Measurements from ENCODE around the gene UNC45B.
"Not testable (repeated sequence)": the region's sequence is repeated elsewhere in the genome, so short reads cannot be mapped to it uniquely, and the experiment has no call there.

The UNC45B gene

GRCh38 chr17:35192708-35193107 is 45.1 kb downstream of the UNC45B start:
- in situ Hi-C loops (cut with MboI; ENCODE audit: low pct_unique_long_range_greater_than_20kb, low sequenced_read_pairs): no loop called here
- no peak for DNase-seq

DNA sequence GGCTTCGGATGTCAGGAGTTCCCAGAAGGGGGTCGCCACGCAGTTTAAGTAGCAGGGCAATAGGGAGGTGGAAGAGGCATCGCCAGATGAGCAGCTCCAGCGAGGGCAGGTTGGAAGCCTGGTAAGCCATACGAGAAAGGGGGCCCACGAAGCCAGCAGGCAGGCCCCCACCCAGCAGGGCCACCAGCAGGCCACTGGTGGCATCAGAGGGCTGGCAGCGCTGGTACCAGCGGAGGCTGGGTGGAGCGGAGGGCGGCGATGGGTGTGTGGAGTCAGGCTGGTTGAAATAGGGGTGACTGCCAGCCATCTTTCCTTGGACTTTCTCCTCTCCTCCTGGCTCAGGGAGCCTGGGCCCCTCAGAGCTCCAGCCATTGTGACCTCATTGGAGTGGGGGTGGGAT is 46.4 kb downstream of the UNC45B start, which contains the start of gene SLC35G3:
Gene SLC35G3 (minus strand): TSS at position 393 of the 400 bp plus-strand sequence. CDS start 86 bp downstream, at position 307.
- in situ Hi-C loops (cut with MboI; ENCODE audit: low pct_unique_long_range_greater_than_20kb, low sequenced_read_pairs); DNase-seq: not testable (repeated sequence)

GRCh38 chr17:35195062-35195461 is 47.4 kb downstream of the UNC45B start:
- in situ Hi-C loops (cut with MboI; ENCODE audit: low pct_unique_long_range_greater_than_20kb, low sequenced_read_pairs): not testable (repeated sequence)

DNA sequence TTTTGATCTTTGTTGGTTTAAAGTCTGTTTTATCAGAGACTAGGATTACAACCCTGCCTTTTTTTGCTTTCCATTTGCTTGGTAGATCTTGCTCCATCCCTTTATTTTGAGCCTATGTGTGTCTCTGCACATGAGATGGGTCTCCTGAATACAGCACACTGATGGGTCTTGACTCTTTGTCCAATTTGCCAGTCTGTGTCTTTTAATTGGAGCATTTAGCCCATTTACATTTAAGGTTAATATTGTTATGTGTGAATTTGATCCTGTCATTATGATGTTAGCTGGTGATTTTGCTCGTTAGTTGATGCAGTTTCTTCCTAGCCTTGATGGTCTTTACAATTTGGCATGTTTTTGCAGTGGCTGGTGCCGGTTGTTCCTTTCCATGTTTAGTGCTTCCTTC is 55.0 kb downstream of the UNC45B start:
- DNase-seq; in situ Hi-C loops (cut with MboI; ENCODE audit: low pct_unique_long_range_greater_than_20kb, low sequenced_read_pairs): not testable (repeated sequence)

More at GRCh38 chr17:35195062-35195461, 47.4 kb downstream of the UNC45B start:
- DNase-seq: not testable (repeated sequence)

DNA sequence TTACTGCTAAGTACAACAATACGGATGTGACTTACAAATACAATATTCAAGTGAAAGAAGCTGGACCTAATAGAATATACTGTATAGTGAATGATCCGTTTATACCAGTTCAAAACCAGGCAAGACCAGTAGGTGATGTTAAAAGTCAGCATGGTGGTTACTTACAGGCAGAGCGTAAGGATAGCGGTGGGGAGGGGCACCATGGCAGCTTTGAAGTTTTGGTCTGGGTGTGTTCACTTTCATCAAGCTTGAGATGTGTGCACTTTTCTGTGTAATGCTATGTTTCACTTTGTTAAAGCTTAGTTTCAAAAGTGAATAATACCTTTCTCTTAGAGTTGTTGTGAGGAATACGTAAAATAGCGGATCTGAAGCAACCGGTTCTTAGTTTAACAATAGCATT is 63.1 kb downstream of the UNC45B start:
- no peak for DNase-seq

GRCh38 chr17:35212668-35213067 is 65.1 kb downstream of the UNC45B start:
- in situ Hi-C loops (cut with MboI; ENCODE audit: low pct_unique_long_range_greater_than_20kb, low sequenced_read_pairs): no loop called here
- no peak for DNase-seq

More for the DNA sequence above, 63.1 kb downstream of the UNC45B start:
- in situ Hi-C loops (cut with MboI; ENCODE audit: low pct_unique_long_range_greater_than_20kb, low sequenced_read_pairs): no loop called here

GRCh38 chr17:35213412-35213940 is 65.9 kb downstream of the UNC45B start:
- in situ Hi-C loops (cut with MboI; ENCODE audit: low pct_unique_long_range_greater_than_20kb, low sequenced_read_pairs): no loop called here
- no peak for DNase-seq

DNA sequence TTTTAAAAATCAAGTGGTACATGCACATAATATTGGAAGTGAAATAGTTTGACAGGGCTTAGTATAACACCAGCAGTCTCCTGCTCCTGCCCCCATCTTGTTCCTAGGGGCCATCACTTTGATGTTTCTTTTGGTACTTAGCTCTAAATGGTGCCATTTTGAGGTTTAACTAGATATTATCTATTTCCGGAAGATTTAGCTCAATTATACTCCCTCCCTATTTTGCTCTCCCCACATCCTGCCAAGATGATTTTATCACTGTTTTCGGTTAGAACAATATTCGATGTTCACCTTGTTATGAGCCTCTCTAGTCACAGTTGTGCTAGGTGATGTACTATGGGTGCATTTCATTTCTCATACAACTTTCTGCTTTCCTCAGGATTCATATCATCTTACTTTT is 66.6 kb downstream of the UNC45B start:
- DNase-seq: peak; percentile 71
- in situ Hi-C loops (cut with MboI; ENCODE audit: low pct_unique_long_range_greater_than_20kb, low sequenced_read_pairs): no loop called here

- in situ Hi-C loops (cut with MboI; ENCODE audit: low pct_unique_long_range_greater_than_20kb, low sequenced_read_pairs): no loop called here
- DNase-seq: no peak
These were observed 67.1 kb downstream of the UNC45B start for GRCh38 chr17:35214631-35215273.

DNA sequence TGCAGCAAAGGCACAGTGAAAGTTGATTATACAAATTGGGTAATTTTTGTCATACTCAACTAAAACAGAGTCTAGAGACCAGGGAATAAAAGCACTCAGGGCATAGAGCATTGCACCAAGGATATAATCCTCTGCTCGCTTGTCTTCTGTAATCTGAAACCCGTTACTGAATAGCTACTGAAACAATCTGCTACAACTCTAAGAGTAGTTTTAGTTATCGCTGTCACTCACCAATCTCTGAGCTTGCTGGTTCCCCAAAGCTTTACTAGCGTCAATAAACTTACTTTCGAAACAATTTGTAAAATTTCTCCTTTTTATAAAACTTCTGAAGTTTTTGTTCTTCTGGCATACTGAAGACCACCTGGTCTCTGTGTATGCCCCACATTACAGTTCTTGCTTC is 69.5 kb downstream of the UNC45B start:
- no peak for DNase-seq
- in situ Hi-C loops (cut with MboI; ENCODE audit: low pct_unique_long_range_greater_than_20kb, low sequenced_read_pairs): no loop called here

DNA sequence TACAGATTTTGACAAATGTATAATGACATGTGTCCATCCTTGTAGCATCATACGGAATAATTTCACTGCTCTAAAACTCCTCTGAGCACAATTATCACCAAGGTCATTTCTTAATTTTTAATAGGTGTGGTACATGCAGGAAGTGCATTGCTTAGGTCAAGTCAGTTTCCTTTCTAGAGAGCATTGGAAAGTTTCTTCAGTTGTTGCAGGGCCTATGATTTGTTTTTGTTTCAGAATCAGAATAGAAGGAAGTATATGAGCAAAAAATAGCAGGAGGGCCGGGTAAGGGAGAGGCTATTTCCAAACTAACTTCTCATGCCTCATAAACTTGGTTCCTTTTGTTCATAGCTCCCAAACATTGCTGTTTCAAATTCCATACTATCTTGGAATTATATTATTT is 71.3 kb downstream of the UNC45B start:
- in situ Hi-C loops (cut with MboI; ENCODE audit: low pct_unique_long_range_greater_than_20kb, low sequenced_read_pairs): no loop called here
- DNase-seq: no peak

- no peak for DNase-seq
- in situ Hi-C loops (cut with MboI; ENCODE audit: low pct_unique_long_range_greater_than_20kb, low sequenced_read_pairs): no loop called here
These were observed 74.8 kb downstream of the UNC45B start for GRCh38 chr17:35222452-35222851.

- DNase-seq: no peak
- in situ Hi-C loops (cut with MboI; ENCODE audit: low pct_unique_long_range_greater_than_20kb, low sequenced_read_pairs): no loop called here
These were observed 76.8 kb downstream of the UNC45B start for GRCh38 chr17:35224436-35224835.

GRCh38 chr17:35227546-35227945 is 79.9 kb downstream of the UNC45B start:
- in situ Hi-C loops (cut with MboI; ENCODE audit: low pct_unique_long_range_greater_than_20kb, low sequenced_read_pairs): loop anchor here (25.0 kb wide), 1 partner anchor 110 kb away; no protein-coding TSS in a partner anchor
- no peak for DNase-seq

DNA sequence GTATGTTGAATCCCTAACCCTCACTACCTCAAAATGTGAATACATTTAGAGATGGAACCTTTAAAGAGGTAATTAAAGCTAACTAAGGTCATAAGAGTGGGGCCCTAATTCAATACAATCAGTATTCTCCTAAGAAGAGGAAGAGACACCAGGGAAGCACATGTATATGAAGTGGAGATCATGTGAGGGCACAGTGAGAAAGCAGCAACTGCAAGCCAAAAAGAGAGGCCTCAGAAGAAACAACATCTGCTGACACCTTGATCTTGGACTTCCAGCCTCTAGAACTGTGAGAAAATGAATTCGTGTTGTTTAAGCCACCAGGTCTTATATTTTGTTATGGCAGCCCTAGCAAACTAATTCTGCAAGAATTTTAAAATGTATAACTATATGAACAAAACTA is 82.0 kb downstream of the UNC45B start:
- in situ Hi-C loops (cut with MboI; ENCODE audit: low pct_unique_long_range_greater_than_20kb, low sequenced_read_pairs): loop anchor here (25.0 kb wide), 1 partner anchor 108 kb away; no protein-coding TSS in a partner anchor

DNA sequence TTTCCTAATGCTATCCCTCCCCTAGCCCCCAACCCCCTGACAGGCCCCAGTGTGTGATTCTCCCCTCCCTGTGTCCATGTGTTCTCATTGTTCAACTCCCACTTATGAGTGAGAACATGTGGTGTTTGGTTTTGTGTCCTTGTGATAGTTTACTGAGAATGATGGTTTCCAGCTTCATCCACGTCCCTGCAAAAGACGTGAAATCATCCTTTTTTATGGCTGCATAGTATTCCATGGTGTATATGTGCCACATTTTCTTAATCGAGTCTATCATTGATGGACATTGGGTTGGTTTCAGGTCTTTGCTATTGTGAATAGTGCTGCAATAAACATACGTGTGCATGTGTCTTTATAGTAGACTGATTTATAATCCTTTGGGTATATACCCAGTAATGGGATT is 86.7 kb downstream of the UNC45B start:
- DNase-seq: not testable (repeated sequence)
- in situ Hi-C loops (cut with MboI; ENCODE audit: low pct_unique_long_range_greater_than_20kb, low sequenced_read_pairs): loop anchor here (25.0 kb wide), 1 partner anchor 103 kb away; no protein-coding TSS in a partner anchor

More for the DNA sequence above, 82.0 kb downstream of the UNC45B start:
- no peak for DNase-seq

- in situ Hi-C loops (cut with MboI; ENCODE audit: low pct_unique_long_range_greater_than_20kb, low sequenced_read_pairs): loop anchor here (25.0 kb wide), 1 partner anchor 102 kb away; no protein-coding TSS in a partner anchor
These were observed 87.7 kb downstream of the UNC45B start for GRCh38 chr17:35235289-35235688.

DNA sequence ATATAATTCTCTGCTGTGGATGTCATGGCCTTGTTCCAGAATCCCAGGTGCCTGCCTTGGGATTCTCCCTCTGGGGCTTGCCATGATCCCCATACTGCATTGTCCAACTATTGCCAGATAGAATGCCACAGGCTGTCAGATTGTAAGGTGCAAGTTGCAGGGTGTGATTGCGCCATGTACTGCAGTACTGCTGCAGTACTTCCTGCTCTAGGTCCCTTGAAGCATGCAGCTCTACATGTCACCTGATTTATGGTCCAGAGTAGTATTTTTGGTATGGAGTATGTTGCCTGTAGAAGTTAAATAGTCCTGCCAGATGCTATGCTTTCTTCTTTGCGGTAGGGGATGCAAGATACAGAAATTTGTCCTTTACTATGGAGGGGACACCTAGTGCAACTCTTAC is 88.3 kb downstream of the UNC45B start:
- in situ Hi-C loops (cut with MboI; ENCODE audit: low pct_unique_long_range_greater_than_20kb, low sequenced_read_pairs): loop anchor here (25.0 kb wide), 1 partner anchor 101 kb away; no protein-coding TSS in a partner anchor
- DNase-seq: no peak

More at GRCh38 chr17:35235289-35235688, 87.7 kb downstream of the UNC45B start:
- DNase-seq: no peak

- DNase-seq: no peak
- in situ Hi-C loops (cut with MboI; ENCODE audit: low pct_unique_long_range_greater_than_20kb, low sequenced_read_pairs): loop anchor here (25.0 kb wide), 1 partner anchor 100 kb away; no protein-coding TSS in a partner anchor
These were observed 89.2 kb downstream of the UNC45B start for GRCh38 chr17:35236821-35237220.

DNA sequence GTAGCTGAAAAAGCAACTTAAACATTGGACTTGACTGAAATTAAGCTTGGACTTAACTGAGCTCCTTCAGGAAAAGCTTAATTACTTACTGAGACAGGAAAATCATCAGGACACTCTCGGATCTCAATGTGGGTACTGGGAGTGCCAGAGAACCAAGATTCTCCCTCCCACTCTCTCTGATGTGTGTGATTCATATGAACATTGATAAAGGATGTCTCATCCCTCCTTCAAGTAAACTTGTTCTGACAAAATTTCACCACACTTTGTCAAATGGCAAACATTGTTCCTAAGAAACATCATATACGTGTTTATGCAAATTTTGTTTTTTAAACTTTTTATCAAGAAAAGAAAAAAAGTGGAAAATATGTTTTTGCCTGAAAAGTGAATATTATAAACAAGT is 91.2 kb downstream of the UNC45B start:
- in situ Hi-C loops (cut with MboI; ENCODE audit: low pct_unique_long_range_greater_than_20kb, low sequenced_read_pairs): loop anchor here (25.0 kb wide), 1 partner anchor 98 kb away; no protein-coding TSS in a partner anchor
- no peak for DNase-seq
